Activated naive CD4-positive, alpha-beta T cell treated with anti-CD3 and anti-CD28 coated beads, Interleukin-2, amount 50 U/mL, for 24 hours (primary cell): ENCODE data around the gene DOK7.

ENCODE experiments used
- H3K27ac Mint-ChIP-seq: one replicate; pipeline ENCODE4 v1.8.0; 2021; ENCODE audit warnings: mild to moderate bottlenecking, mixed read lengths
- H3K27me3 Mint-ChIP-seq: one replicate; pipeline ENCODE4 v1.8.0; 2021; ENCODE audit warnings: mixed read lengths
- H3K36me3 Mint-ChIP-seq: one replicate; pipeline ENCODE4 v1.8.0; 2021; ENCODE audit warnings: mixed read lengths
- H3K4me1 Mint-ChIP-seq: one replicate; pipeline ENCODE4 v1.8.0; 2021; ENCODE audit warnings: mixed read lengths
- H3K4me3 Mint-ChIP-seq: one replicate; pipeline ENCODE4 v1.8.0; 2021; ENCODE audit warnings: mild to moderate bottlenecking, mixed read lengths
- H3K9me3 Mint-ChIP-seq: one replicate; pipeline ENCODE4 v1.8.0; 2021; ENCODE audit warnings: mixed read lengths

DOK7 gene

DNA sequence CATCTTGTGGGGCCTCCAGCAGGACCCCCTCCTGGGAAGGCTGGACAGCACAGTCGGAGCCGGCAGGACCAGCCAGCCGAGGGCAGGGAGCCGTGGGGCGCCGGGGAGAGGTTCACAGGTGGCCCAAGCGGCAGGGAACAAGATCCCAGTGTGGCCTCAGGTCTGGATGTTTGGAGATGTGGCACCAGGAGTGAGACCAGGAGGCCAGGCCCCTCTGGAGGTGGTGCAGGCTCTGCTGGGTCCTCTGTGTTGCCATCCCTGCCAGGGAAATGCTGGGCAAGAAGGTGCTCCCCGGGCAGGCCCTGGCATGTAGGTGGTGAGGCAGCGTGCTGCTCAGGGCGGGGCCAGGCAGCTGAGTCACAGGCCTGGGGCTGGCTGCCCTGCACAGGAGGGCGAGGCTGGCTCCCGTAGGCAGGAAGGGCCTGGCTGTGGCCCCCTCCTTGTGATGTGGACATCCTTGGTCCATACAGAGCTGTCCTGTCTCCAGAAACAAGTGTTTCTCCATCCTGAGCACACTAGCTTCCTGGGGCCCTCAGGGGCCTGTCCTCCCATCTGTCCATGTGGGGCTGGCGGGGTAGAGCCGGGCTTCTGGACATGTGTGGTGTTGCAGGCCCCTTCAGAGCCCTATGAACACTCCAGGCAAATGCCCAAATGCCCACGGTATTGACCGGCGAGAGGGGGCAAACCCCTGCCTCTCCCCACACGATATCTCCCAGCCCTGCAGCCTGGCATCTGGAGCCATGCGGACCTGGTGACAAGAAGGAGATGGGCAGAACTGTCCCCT, 26.1 kb upstream of the DOK7 start:
- no peaks in the 10 kb centered on the region for H3K9me3 Mint-ChIP-seq
- no peaks in the 10 kb centered on the region for H3K36me3 Mint-ChIP-seq
- no peaks in the 10 kb centered on the region for H3K4me1 Mint-ChIP-seq
- H3K4me3 Mint-ChIP-seq, result no peak overlapping the region
- no peaks in the 10 kb centered on the region for H3K27me3 Mint-ChIP-seq
- no peak overlapping the region for H3K27ac Mint-ChIP-seq

DNA sequence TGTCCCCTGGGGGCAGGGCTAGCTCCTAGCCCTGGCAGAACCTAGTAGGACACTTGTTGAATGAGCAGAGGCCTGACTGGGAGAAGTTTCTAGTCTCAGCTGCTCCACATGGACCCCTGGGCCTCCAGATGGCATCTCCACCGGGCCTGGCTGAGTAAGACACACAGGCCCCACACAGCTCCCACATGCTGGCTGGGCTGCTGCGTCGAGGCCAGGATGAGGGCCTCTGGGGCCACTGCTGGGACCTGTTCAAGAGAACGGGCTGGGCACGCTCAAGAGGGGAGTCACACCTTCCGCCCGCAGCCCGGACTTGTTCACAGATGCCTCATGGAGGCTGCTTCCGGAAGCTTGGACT, 25.5 kb upstream of the DOK7 start:
- no peaks in the 10 kb centered on the region for H3K9me3 Mint-ChIP-seq
- H3K27me3 Mint-ChIP-seq, result no peaks in the 10 kb centered on the region
- H3K4me1 Mint-ChIP-seq, result no peaks in the 10 kb centered on the region

DNA sequence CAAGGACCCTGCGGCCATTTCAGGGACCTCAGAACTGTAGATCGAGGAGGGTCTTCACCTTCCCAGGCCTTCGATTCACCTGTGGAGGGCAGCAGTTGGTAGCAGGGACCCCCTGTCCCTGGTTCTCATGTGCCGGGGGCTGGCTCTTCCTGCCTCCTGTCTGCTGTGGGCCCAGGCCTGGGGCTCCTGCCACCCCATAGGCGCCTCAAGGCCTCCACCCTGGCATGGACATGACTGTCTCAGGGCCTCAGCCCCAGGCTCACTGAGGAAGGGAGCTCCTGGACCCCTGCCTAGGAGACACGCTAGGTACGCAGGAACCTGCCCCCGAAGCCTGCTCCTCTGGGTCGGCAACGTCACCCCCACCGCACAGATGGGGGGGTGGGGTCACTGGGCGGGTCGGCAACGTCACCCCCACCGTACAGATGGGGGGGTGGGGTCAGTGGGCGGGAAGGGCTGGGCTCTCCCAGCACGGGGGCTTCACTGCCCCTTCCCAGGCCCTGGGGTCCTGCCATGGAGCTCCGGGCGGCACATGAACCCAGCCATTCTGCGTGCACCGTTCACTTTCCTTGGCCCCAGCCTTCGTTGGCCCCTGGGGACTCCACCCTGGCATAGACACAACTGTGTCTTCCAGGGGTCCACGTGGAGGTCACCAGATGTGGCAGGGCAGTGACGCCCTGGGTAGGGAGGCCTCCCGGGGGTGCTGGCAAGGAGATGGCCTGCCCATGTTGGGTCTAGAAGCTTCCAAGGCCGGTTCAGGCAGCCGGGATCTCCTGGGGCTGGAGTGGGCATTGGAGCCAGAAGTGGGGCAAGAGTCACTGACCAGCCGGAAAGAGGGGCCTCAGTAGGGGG, 24.9 kb upstream of the DOK7 start:
- H3K9me3 Mint-ChIP-seq, result no peaks in the 10 kb centered on the region
- H3K36me3 Mint-ChIP-seq, result no peaks in the 10 kb centered on the region
- no peak overlapping the region for H3K27ac Mint-ChIP-seq
- no peaks in the 10 kb centered on the region for H3K27me3 Mint-ChIP-seq
- H3K4me1 Mint-ChIP-seq, result no peaks in the 10 kb centered on the region
- H3K4me3 Mint-ChIP-seq, result no peak overlapping the region

More for the DNA sequence above, 25.5 kb upstream of the DOK7 start:
- Mint-ChIP-seq H3K27ac (no peak overlapping the region), H3K4me3 (no peak overlapping the region), H3K36me3 (no peaks in the 10 kb centered on the region)

DNA sequence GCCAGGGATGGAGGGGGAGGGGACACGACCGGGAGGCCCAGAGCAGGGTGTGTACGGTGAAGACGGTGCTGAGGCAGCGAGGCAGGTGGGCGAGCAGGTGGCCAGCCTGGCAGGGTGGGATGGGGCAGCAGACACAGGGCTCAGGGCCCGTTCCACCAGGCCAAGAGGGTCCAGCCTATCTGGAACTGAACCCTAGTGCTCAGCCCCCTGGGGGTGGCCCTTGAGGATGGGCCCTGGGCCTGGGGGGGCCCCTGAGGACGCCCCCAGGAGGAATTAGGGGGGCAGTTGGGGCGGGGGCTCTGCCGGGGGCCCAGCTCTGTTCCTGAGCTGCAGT, 24.3 kb upstream of the DOK7 start:
- Mint-ChIP-seq H3K9me3 (no peaks in the 10 kb centered on the region), H3K36me3 (no peaks in the 10 kb centered on the region), H3K4me1 (no peaks in the 10 kb centered on the region), H3K27ac (no peak overlapping the region), H3K27me3 (no peaks in the 10 kb centered on the region), H3K4me3 (no peak overlapping the region)

DNA sequence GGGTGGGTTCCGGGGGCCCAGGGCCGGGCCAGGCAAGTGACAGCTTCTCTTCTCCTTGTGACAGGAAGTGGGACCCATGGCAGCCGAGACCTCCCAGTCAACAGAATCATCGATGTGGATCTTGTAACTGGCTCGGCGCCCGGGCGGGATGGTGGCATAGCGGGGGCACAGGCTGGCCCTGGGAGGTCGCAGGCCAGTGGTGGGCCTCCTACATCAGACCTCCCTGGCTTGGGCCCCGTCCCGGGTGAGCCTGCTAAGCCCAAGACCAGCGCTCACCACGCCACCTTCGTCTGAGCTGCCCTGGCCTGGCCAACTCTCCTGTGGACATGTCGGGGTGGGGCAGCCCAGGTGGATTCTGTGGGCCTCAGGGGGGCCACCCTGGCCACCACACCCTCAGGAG, 23.7 kb upstream of the DOK7 start:
- no peak overlapping the region for H3K27ac Mint-ChIP-seq
- H3K36me3 Mint-ChIP-seq, result no peaks in the 10 kb centered on the region
- H3K4me1 Mint-ChIP-seq, result no peaks in the 10 kb centered on the region
- H3K4me3 Mint-ChIP-seq, result no peak overlapping the region
- no peaks in the 10 kb centered on the region for H3K27me3 Mint-ChIP-seq
- H3K9me3 Mint-ChIP-seq, result no peaks in the 10 kb centered on the region

DNA sequence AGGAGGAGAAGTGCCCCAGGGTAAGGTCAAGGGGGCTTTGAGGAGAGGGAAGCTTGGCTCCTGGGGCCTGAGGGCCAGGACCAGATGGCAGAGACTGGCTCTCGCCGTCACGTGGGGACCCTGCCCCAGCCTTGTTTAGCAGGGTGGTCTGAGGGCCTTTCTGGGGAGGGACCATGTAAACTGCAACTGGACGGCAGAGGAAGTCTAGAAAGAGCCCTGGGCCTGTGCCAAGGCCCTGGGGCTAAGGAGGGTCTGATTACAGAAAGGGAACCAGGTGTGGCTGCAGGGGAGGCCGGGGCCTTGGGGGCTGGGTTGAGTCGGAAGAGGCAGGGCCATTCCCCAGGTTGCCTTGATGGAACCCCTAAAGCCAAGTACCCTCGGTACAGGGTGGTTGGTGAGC, 23.1 kb upstream of the DOK7 start:
- no peak overlapping the region for H3K27ac Mint-ChIP-seq

GRCh38 chr4:3440979-3441500, 22.1 kb upstream of the DOK7 start:
- H3K36me3 Mint-ChIP-seq, result no peaks in the 10 kb centered on the region
- no peak overlapping the region for H3K4me3 Mint-ChIP-seq
- no peaks in the 10 kb centered on the region for H3K4me1 Mint-ChIP-seq
- no peaks in the 10 kb centered on the region for H3K27me3 Mint-ChIP-seq
- H3K27ac Mint-ChIP-seq, result no peak overlapping the region
- H3K9me3 Mint-ChIP-seq, result no peaks in the 10 kb centered on the region

More for the DNA sequence above, 23.1 kb upstream of the DOK7 start:
- H3K36me3 Mint-ChIP-seq, result no peaks in the 10 kb centered on the region
- H3K9me3 Mint-ChIP-seq, result no peaks in the 10 kb centered on the region
- no peak overlapping the region for H3K4me3 Mint-ChIP-seq
- H3K27me3 Mint-ChIP-seq, result no peaks in the 10 kb centered on the region
- H3K4me1 Mint-ChIP-seq, result no peaks in the 10 kb centered on the region

GRCh38 chr4:3441501-3442459, 21.3 kb upstream of the DOK7 start, which contains the start of gene HGFAC:
HGFAC (plus strand) TSS chr4:3441968; CDS start chr4:3442002, 34 bp downstream.
- Mint-ChIP-seq H3K36me3 (no peaks in the 10 kb centered on the region), H3K4me3 (no peak within 1 kb of the TSS), H3K9me3 (no peaks in the 10 kb centered on the region), H3K27ac (no peak within 1 kb of the TSS), H3K4me1 (no peaks in the 10 kb centered on the region), H3K27me3 (no peaks in the 10 kb centered on the region)

GRCh38 chr4:3442460-3442958, 20.6 kb upstream of the DOK7 start:
- Mint-ChIP-seq H3K27me3 (no peaks in the 10 kb centered on the region), H3K27ac (no peak overlapping the region), H3K4me3 (no peak overlapping the region), H3K4me1 (no peaks in the 10 kb centered on the region), H3K36me3 (no peaks in the 10 kb centered on the region), H3K9me3 (no peaks in the 10 kb centered on the region)

GRCh38 chr4:3442959-3443749, 20.0 kb upstream of the DOK7 start:
- Mint-ChIP-seq H3K4me3 (no peak overlapping the region), H3K27me3 (no peaks in the 10 kb centered on the region), H3K27ac (no peak overlapping the region), H3K9me3 (no peaks in the 10 kb centered on the region), H3K4me1 (no peaks in the 10 kb centered on the region), H3K36me3 (no peaks in the 10 kb centered on the region)

DNA sequence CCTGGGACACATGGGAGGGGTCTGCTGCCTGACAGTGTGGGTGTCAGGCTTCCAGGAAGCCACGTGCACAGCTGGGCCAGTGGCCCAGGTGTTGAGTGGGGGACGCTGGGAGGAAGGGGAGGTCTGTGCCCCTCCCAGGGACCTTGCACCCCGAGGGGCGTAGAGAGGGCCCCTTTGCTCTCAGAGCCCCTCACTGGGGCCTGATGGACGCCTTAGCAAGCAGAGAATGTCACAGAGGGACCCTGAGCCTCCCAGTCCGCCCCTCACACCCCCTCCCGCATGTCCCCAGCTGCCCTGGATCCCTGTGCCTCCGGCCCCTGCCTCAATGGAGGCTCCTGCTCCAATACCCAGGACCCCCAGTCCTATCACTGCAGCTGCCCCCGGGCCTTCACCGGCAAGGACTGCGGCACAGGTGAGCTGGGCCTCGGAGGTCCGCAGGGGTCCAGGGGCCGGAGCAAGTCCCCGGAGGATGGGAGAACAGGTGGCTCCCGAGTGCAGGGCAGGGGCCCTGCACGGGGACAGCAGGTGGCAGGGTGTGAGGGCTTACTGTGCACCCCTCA, 19.3 kb upstream of the DOK7 start:
- no peaks in the 10 kb centered on the region for H3K27me3 Mint-ChIP-seq
- H3K4me1 Mint-ChIP-seq, result no peaks in the 10 kb centered on the region
- no peak overlapping the region for H3K27ac Mint-ChIP-seq
- no peaks in the 10 kb centered on the region for H3K36me3 Mint-ChIP-seq
- H3K9me3 Mint-ChIP-seq, result no peaks in the 10 kb centered on the region
- H3K4me3 Mint-ChIP-seq, result no peak overlapping the region

GRCh38 chr4:3444351-3445110, 18.6 kb upstream of the DOK7 start:
- Mint-ChIP-seq H3K27me3 (no peaks in the 10 kb centered on the region), H3K9me3 (no peaks in the 10 kb centered on the region), H3K4me3 (no peak overlapping the region), H3K27ac (no peak overlapping the region), H3K4me1 (no peaks in the 10 kb centered on the region), H3K36me3 (no peaks in the 10 kb centered on the region)

GRCh38 chr4:3445111-3445820, 17.8 kb upstream of the DOK7 start:
- Mint-ChIP-seq H3K9me3 (no peaks in the 10 kb centered on the region), H3K4me3 (no peak overlapping the region), H3K27me3 (no peaks in the 10 kb centered on the region), H3K27ac (no peak overlapping the region), H3K4me1 (no peaks in the 10 kb centered on the region), H3K36me3 (no peaks in the 10 kb centered on the region)
